Mesenchymal stem cell (in vitro differentiated cells and primary cell): ENCODE measurements around the gene CHKB.

ENCODE experiments used
- DNase-seq: peaks from one replicate; pipeline ENCODE4 v3.0.0-alpha.2; 2013
- H2AFZ ChIP-seq: one replicate; pipeline ENCODE4 v1.6.1; 2013; ENCODE audit warnings: low read depth, mild to moderate bottlenecking, control low read depth, inconsistent platforms, low read length, moderate library complexity
- H2AK5ac ChIP-seq: 2 replicates; pipeline ENCODE4 v1.6.1; 2013; ENCODE audit warnings: low read length, moderate library complexity, mild to moderate bottlenecking, inconsistent platforms; ENCODE audit not compliant: severe bottlenecking
- H2BK120ac ChIP-seq: one replicate; pipeline ENCODE4 v1.6.1; 2013; ENCODE audit warnings: low read depth, mild to moderate bottlenecking, inconsistent platforms, low read length, moderate library complexity
- H2BK12ac ChIP-seq, 2 experiments: one replicate each; pipeline ENCODE4 v1.6.1; 2013; ENCODE audit warnings: inconsistent platforms in 2 of 2, low read length in 2 of 2, mild to moderate bottlenecking in 2 of 2, moderate library complexity in 2 of 2, control low read depth in 1 of 2
- H2BK15ac ChIP-seq: one replicate; pipeline ENCODE4 v1.6.1; 2013; ENCODE audit warnings: mild to moderate bottlenecking, low read depth, inconsistent platforms; ENCODE audit not compliant: poor library complexity, severe bottlenecking
- H2BK5ac ChIP-seq: 2 replicates; pipeline ENCODE4 v1.6.1; 2013; ENCODE audit warnings: low read depth, mild to moderate bottlenecking, low read length, control low read depth, inconsistent platforms; ENCODE audit not compliant: poor library complexity, severe bottlenecking
- H3K14ac ChIP-seq, 2 experiments: one replicate each; pipeline ENCODE4 v1.6.1; 2013; ENCODE audit warnings: inconsistent platforms in 2 of 2, low read length in 2 of 2, control low read depth in 1 of 2, mild to moderate bottlenecking in 1 of 2, moderate library complexity in 1 of 2
- H3K18ac ChIP-seq, 2 experiments: one replicate each; pipeline ENCODE4 v1.6.1; 2013; ENCODE audit warnings: inconsistent platforms in 2 of 2, low read length in 2 of 2, control low read depth in 1 of 2, low read depth in 1 of 2, mild to moderate bottlenecking in 1 of 2
- H3K23ac ChIP-seq, 2 experiments: one replicate each; pipeline ENCODE4 v1.6.1; 2013; ENCODE audit warnings: inconsistent platforms in 2 of 2, low read length in 2 of 2, mild to moderate bottlenecking in 2 of 2, moderate library complexity in 2 of 2, control low read depth in 1 of 2
- H3K27ac ChIP-seq: 2 replicates; pipeline ENCODE4 v1.5.1; 2013; ENCODE audit warnings: mild to moderate bottlenecking, moderate library complexity, low read length, control low read depth, inconsistent platforms; ENCODE audit not compliant: poor library complexity, severe bottlenecking
- H3K27me3 ChIP-seq, 2 experiments: 2 replicates each; pipeline versions ENCODE4 v1.6.1 to v1.7.0; 2013; ENCODE audit warnings: low read length in 2 of 2, mild to moderate bottlenecking in 2 of 2, moderate library complexity in 2 of 2, control low read depth in 1 of 2, inconsistent platforms in 1 of 2; ENCODE audit not compliant: control insufficient read depth in 1 of 2, insufficient read depth in 1 of 2
- H3K36me3 ChIP-seq, 2 experiments: 2 replicates each; pipeline versions ENCODE4 v1.6.1 to v1.7.0; 2013; ENCODE audit warnings: low read length in 2 of 2, control low read depth in 1 of 2, inconsistent platforms in 1 of 2, low read depth in 1 of 2, mild to moderate bottlenecking in 1 of 2; ENCODE audit not compliant: insufficient read depth in 2 of 2, control insufficient read depth in 1 of 2
- H3K4ac ChIP-seq, 2 experiments: one replicate each; pipeline ENCODE4 v1.6.1; 2013; ENCODE audit warnings: inconsistent platforms in 2 of 2, low read length in 2 of 2, mild to moderate bottlenecking in 2 of 2, moderate library complexity in 2 of 2, control low read depth in 1 of 2, low read depth in 1 of 2
- H3K4me1 ChIP-seq: 2 replicates; pipeline ENCODE4 v1.6.1; 2013; ENCODE audit warnings: low read depth, low read length, control low read depth; ENCODE audit not compliant: control insufficient read depth, insufficient read depth
- H3K4me2 ChIP-seq: 2 replicates; pipeline ENCODE4 v1.6.1; 2013; ENCODE audit warnings: low read length, mild to moderate bottlenecking, inconsistent platforms; ENCODE audit not compliant: poor library complexity, severe bottlenecking
- H3K4me3 ChIP-seq, 2 experiments: 2 replicates each; pipeline versions ENCODE4 v1.5.1 to v1.7.0; 2013; ENCODE audit warnings: low read length in 2 of 2, mild to moderate bottlenecking in 2 of 2, control low read depth in 1 of 2, low read depth in 1 of 2; ENCODE audit not compliant: insufficient read depth in 1 of 2
- H3K79me1 ChIP-seq: replicated peaks from 2 replicates; pipeline ENCODE4 v1.6.1; 2013; ENCODE audit warnings: mild to moderate bottlenecking, control low read depth, low read length, inconsistent platforms; ENCODE audit not compliant: poor library complexity, severe bottlenecking
- H3K9ac ChIP-seq: 2 replicates; pipeline ENCODE4 v1.7.0; 2013; ENCODE audit warnings: mild to moderate bottlenecking, low read length, moderate library complexity
- H3K9me3 ChIP-seq: 2 replicates; pipeline ENCODE4 v1.7.0; 2013; ENCODE audit warnings: mild to moderate bottlenecking, low read length; ENCODE audit not compliant: control insufficient read depth
- H4K8ac ChIP-seq: one replicate; pipeline ENCODE4 v1.6.1; 2013; ENCODE audit warnings: inconsistent platforms, mild to moderate bottlenecking, low read length, moderate library complexity
- H4K91ac ChIP-seq: one replicate; pipeline ENCODE4 v1.6.1; 2013; ENCODE audit warnings: mild to moderate bottlenecking, low read length, inconsistent platforms
- WGBS: methylation state at CpG from one replicate; pipeline ENCODE4 v1.1.7; 2013; ENCODE audit warnings: mixed read lengths; 5-methylcytosine and 5-hydroxymethylcytosine counted together

CHKB gene

GRCh38 chr22:50572965-50573364 is 9.7 kb downstream of the CHKB start:
- peaks cover 0 to 14% of the 10 kb centered on the region in 2 experiments for H3K27me3 ChIP-seq
- H3K4me2 ChIP-seq = no peak overlapping the region
- H3K14ac ChIP-seq = no peak overlapping the region
- no peak overlapping the region for H2AK5ac ChIP-seq
- WGBS = 95% methylated on average over 9 of the region's 11 CpGs
- H3K4ac ChIP-seq = no peak overlapping the region
- no peak overlapping the region for H3K27ac ChIP-seq
- H2BK5ac ChIP-seq = no peak overlapping the region
- peaks cover 16% of the 10 kb centered on the region for H3K4me1 ChIP-seq
- H2AFZ ChIP-seq = no peak overlapping the region
- no peaks in the 10 kb centered on the region for H3K79me1 ChIP-seq
- H3K4me3 ChIP-seq = no peak overlapping the region
- H4K91ac ChIP-seq = peak overlapping the region; percentile 58
- DNase-seq = no peak
- H2BK15ac ChIP-seq = no peak overlapping the region
- H4K8ac ChIP-seq = no peak overlapping the region
- H3K9ac ChIP-seq = no peak overlapping the region
- peaks cover 0 to 89% of the 10 kb centered on the region in 2 experiments for H3K36me3 ChIP-seq
- H2BK120ac ChIP-seq = no peak overlapping the region
- H3K9me3 ChIP-seq = no peaks in the 10 kb centered on the region
- H3K23ac ChIP-seq = no peak overlapping the region
- H2BK12ac ChIP-seq = no peak overlapping the region
- no peak overlapping the region for H3K18ac ChIP-seq

- Histone ChIP-seq H3K27ac (no peak overlapping the region), H3K9ac (no peak overlapping the region), H3K79me1 (no peaks in the 10 kb centered on the region), H3K27me3 (peaks cover 0 to 2% of the 10 kb centered on the region in 2 experiments), H3K36me3 (peaks cover 0 to 82% of the 10 kb centered on the region in 2 experiments), H3K9me3 (no peaks in the 10 kb centered on the region), H2AFZ (no peak overlapping the region), H2BK120ac (no peak overlapping the region), H2AK5ac (no peak overlapping the region), H3K18ac (no peak overlapping the region), H2BK5ac (no peak overlapping the region), H2BK12ac (no peak overlapping the region), H3K14ac (no peak overlapping the region), H3K4me1 (peaks cover 9% of the 10 kb centered on the region), H4K8ac (no peak overlapping the region), H2BK15ac (no peak overlapping the region), H4K91ac (no peak overlapping the region), H3K4ac (no peak overlapping the region), H3K23ac (no peak overlapping the region), H3K4me3 (no peak overlapping the region), H3K4me2 (no peak overlapping the region)
- 95% methylated on average over 26 of the region's 26 CpGs for WGBS
- no peak for DNase-seq
Observed at GRCh38 chr22:50571264-50572175, 11.1 kb downstream of the CHKB start.

GRCh38 chr22:50570861-50571260 is 11.8 kb downstream of the CHKB start:
- no peak overlapping the region for H2BK120ac ChIP-seq
- H3K27me3 ChIP-seq = no peaks in the 10 kb centered on the region
- no peak for DNase-seq
- no peak overlapping the region for H3K14ac ChIP-seq
- H3K79me1 ChIP-seq = no peaks in the 10 kb centered on the region
- peaks cover 9% of the 10 kb centered on the region for H3K4me1 ChIP-seq
- H4K91ac ChIP-seq = peak overlapping the region; percentile 16
- H3K4ac ChIP-seq = no peak overlapping the region
- H2BK15ac ChIP-seq = no peak overlapping the region
- no peak overlapping the region for H3K4me2 ChIP-seq
- peaks cover 0 to 77% of the 10 kb centered on the region in 2 experiments for H3K36me3 ChIP-seq
- no peak overlapping the region for H3K23ac ChIP-seq
- H3K27ac ChIP-seq = no peak overlapping the region
- WGBS = 95% methylated on average over 12 of the region's 12 CpGs
- no peak overlapping the region for H3K9ac ChIP-seq
- H4K8ac ChIP-seq = no peak overlapping the region
- no peak overlapping the region for H2BK12ac ChIP-seq
- H3K4me3 ChIP-seq = no peak overlapping the region
- H3K9me3 ChIP-seq = no peaks in the 10 kb centered on the region
- H3K18ac ChIP-seq = no peak overlapping the region
- no peak overlapping the region for H2AK5ac ChIP-seq
- H2BK5ac ChIP-seq = no peak overlapping the region
- H2AFZ ChIP-seq = no peak overlapping the region

GRCh38 chr22:50569896-50570535 is 12.6 kb downstream of the CHKB start:
- Histone ChIP-seq H3K18ac (no peak overlapping the region), H3K9ac (no peak overlapping the region), H3K14ac (no peak overlapping the region), H2BK5ac (no peak overlapping the region), H3K36me3 (peaks cover 0 to 71% of the 10 kb centered on the region in 2 experiments), H4K8ac (no peak overlapping the region), H2BK12ac (no peak overlapping the region), H2BK15ac (no peak overlapping the region), H3K9me3 (no peaks in the 10 kb centered on the region), H3K27ac (no peak overlapping the region), H4K91ac (no peak overlapping the region), H2AFZ (no peak overlapping the region), H3K4me2 (no peak overlapping the region), H2AK5ac (no peak overlapping the region), H3K27me3 (no peaks in the 10 kb centered on the region), H3K4me1 (peaks cover 9% of the 10 kb centered on the region), H3K23ac (no peak overlapping the region), H3K4ac (no peak overlapping the region), H3K4me3 (no peak overlapping the region), H3K79me1 (no peaks in the 10 kb centered on the region), H2BK120ac (no peak overlapping the region)
- 97% methylated on average over 12 of the region's 13 CpGs for WGBS
- no peak for DNase-seq
